Measurements from ENCODE around the gene FBXO28.

FBXO28 gene

DNA sequence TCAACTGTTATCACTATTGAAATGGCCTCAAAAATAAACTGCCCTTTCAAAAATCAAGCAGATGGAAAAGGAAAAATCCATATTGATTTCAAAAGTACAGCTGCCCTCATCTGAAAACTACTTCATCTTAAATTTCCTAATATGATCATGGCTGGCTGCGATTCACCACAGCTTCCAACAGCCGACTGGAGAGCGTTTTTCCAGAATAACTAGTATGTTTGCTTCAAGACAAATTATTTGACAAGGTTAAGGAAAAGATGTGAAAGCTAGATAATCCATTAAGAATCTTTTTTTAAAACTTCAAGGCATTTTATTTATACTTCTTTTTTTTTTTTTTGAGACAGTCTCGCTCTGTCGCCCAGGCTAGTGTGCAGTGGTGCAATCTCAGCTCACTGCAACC, 65.0 kb downstream of the FBXO28 start:
- H3K27ac ChIP-seq (ENCODE audit: low read length) = no peak overlapping the region
- H3K9ac ChIP-seq (ENCODE audit: low read depth, low read length) = no peak overlapping the region
- 0 out of 2 replicates have a peak, but pooled peaks cover 5% of the 10 kb centered on the region for H3K4me1 ChIP-seq (ENCODE audit: insufficient read depth, low read length)
- no peaks in the 10 kb centered on the region for H3K9me3 ChIP-seq (ENCODE audit: insufficient read depth, low read depth, low read length)
- no peaks in the 10 kb centered on the region for H3K27me3 ChIP-seq (ENCODE audit: insufficient read depth, low read length)
- no peaks in the 10 kb centered on the region for H3K36me3 ChIP-seq (ENCODE audit: insufficient read depth, low read depth, low read length)
- H3K4me3 ChIP-seq (ENCODE audit: low read length) = no peak overlapping the region

DNA sequence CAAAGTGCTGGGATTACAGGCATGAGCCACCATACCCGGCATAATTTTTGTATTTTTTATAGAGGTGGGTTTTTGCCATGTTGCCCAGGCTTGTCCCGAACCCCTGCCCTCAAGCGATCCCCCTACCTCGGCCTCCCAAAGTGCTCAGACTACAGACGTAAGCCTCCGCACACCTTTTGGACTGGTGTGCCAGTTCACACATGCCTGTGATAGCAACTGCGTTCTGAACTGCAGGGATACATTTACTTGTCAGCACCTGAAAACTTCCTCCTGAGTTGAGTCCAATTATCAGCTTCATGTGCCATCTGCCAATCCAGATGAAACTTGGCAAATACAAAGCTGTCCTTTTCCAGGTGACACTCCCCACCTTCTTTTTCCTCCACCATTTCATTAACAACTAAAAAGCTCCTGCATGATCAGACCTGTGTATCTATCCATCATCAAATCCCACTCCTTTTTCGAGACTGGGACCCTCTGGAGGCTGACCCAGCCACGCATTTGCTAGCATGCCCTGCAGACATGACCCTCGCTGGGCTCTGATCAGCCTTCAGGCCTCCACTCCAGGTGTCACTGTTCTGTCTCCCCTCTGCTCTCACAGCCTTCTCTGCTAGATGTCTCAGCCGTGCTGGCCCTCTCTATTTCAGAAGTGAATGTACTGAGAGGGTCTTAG, 67.0 kb downstream of the FBXO28 start:
- Histone ChIP-seq H3K4me3 (ENCODE audit: low read length) (no peak overlapping the region), H3K27ac (ENCODE audit: low read length) (no peak overlapping the region), H3K36me3 (ENCODE audit: insufficient read depth, low read depth, low read length) (no peaks in the 10 kb centered on the region), H3K9ac (ENCODE audit: low read depth, low read length) (no peak overlapping the region), H3K9me3 (ENCODE audit: insufficient read depth, low read depth, low read length) (no peaks in the 10 kb centered on the region), H3K4me1 (ENCODE audit: insufficient read depth, low read length) (0 out of 2 replicates have a peak, but pooled peaks cover 5% of the 10 kb centered on the region), H3K27me3 (ENCODE audit: insufficient read depth, low read length) (no peaks in the 10 kb centered on the region)

DNA sequence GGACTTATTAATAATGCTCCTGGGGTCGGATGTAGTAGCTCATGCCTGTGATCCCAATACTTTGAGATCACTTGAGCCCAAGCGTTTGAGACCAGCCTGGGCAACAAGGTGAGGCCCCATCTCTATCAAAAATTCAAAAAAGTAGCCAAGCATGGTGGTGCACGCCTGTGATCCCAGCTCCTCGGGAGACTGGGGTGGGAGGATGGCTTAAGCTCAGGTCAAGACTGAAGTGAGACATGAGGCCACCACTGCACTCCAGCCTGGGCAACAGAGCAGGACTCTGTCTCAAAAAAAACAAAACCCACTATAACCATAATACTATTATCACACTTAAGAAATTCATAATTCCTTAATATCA, 67.5 kb downstream of the FBXO28 start:
- Histone ChIP-seq H3K36me3 (ENCODE audit: insufficient read depth, low read depth, low read length) (no peaks in the 10 kb centered on the region), H3K4me3 (ENCODE audit: low read length) (no peak overlapping the region), H3K9ac (ENCODE audit: low read depth, low read length) (no peak overlapping the region), H3K4me1 (ENCODE audit: insufficient read depth, low read length) (0 out of 2 replicates have a peak, but pooled peaks cover 5% of the 10 kb centered on the region), H3K9me3 (ENCODE audit: insufficient read depth, low read depth, low read length) (no peaks in the 10 kb centered on the region), H3K27ac (ENCODE audit: low read length) (no peak overlapping the region), H3K27me3 (ENCODE audit: insufficient read depth, low read length) (no peaks in the 10 kb centered on the region)

DNA sequence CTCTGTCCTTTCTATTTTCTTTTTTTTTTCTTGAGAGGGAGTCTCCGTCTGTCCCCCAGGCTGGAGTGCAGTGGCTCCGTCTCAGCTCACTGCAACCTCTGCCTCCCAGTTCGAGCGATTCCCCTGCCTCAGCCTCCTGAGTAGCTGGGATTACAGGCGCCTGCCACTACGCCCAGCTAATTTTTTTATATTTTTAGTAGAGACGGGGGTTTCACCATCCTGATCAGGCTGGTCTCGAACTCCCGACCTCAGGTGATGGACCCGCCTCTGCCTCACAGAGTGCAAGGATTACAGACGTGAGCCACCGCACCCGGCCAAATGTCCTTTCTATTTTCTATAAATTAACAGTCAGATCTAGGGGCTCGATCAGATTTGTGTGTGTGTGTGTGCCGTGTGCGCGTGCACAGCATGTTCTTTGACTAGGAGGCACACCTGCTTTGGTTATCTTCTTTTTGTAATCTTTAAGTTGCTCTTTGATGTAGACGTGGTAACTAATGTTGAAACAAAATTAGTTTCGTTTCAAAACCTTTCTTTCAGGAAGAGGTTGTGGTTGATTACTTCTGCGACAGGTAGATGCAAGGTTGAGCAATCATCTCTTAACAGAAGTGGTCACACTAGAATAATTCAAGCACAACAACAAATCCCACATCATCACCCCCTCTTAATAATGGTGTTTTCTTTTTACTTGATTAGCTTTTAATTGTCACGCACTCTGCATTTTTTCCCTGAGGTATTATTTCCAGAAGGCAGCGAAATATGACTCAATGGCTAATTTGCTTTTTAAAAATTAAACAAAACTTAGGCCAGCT, 68.3 kb downstream of the FBXO28 start:
- Histone ChIP-seq H3K27ac (ENCODE audit: low read length) (peak overlapping the region; percentile 53), H3K9me3 (ENCODE audit: insufficient read depth, low read depth, low read length) (no peaks in the 10 kb centered on the region), H3K9ac (ENCODE audit: low read depth, low read length) (peak overlapping the region; percentile 82; the same call in 1 of the 2 replicates), H3K27me3 (ENCODE audit: insufficient read depth, low read length) (no peaks in the 10 kb centered on the region), H3K4me1 (ENCODE audit: insufficient read depth, low read length) (0 out of 2 replicates have a peak, but pooled peaks cover 5% of the 10 kb centered on the region), H3K4me3 (ENCODE audit: low read length) (peak overlapping the region; percentile 89), H3K36me3 (ENCODE audit: insufficient read depth, low read depth, low read length) (peaks cover 1% of the 10 kb centered on the region; the same call in 1 of the 2 replicates)

DNA sequence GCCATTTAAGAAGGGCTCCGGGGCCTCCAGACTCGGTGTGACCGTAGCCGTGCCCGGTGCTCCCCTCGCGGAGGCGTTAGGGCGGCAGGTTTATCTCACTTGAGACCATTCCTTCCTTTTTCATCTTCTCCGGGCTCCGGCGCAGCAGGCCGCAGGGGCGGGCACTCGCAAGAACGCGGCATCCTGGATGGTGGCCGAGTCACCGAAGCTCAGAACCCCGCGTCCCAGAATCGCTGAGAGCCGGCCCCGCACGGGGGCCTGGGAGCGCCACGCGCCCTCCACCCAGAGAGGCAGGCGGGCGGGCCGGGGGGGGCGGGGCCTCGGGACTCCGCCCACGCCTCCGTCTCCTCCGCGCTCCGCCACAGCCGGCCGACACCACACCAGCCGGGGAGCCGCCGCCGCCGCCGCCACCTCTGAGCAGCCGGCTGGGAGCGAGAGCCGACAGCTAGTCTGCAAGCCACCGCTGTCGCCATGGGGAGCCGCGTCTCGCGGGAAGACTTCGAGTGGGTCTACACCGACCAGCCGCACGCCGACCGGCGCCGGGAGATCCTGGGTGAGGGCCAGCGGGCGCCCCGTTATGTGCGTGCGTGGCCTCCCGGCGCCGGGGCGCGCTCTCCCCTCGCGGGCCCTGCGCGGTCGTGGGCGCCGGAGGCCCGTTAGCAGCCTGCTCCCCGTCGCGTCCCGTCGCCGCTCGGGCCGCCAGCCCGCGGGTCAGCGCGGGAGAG, 69.1 kb downstream of the FBXO28 start, which contains the start of gene DEGS1:
DEGS1 (plus strand) TSS at position 375 of the 725 bp plus-strand sequence; CDS start at position 472, 97 bp downstream.
- H3K4me1 ChIP-seq (ENCODE audit: insufficient read depth, low read length) = 0 out of 2 replicates have a peak, but pooled peaks cover 5% of the 10 kb centered on the region
- H3K27ac ChIP-seq (ENCODE audit: low read length) = peak within 1 kb of the TSS; percentile 53
- peak within 1 kb of the TSS; percentile 87; the same call in 1 of the 2 replicates for H3K9ac ChIP-seq (ENCODE audit: low read depth, low read length)

DNA sequence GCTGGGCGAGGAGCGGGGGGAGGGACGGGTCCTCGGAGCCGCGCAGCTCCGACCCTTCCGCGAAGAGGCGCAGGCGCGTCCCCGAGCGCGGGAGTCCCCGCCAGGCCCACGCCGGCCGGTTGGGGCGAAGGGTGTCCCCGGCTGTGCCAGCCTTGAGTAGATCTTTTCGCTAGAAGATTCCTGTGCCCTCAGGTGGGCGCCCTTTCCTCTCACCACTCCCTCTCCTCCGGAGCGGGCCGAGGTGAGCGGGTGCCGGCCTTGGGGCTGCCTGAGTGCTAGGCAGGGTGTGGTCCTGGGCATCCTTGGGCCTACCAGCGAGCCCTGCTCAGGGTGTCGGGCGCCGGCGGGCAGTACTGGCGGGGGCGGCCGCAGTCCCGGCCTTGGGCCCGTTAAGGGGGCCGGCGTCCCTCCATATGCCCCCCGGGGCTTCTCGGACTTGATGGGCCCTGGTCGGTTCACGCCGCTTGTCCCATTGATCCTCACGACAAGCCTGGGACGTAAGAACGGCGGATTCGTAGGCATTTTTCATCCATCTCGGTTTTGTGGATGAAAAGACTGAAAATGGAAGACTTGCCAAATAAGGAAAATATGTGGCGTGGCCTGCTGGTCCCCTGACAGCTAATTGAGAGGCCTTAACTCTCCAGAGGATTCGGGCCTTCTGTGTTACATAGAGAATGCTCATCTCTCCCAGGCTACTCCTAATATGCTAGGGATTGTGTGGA, 69.8 kb downstream of the FBXO28 start:
- Histone ChIP-seq H3K36me3 (ENCODE audit: insufficient read depth, low read depth, low read length) (peaks cover 13% of the 10 kb centered on the region), H3K9ac (ENCODE audit: low read depth, low read length) (peak overlapping the region; percentile 87; the same call in 1 of the 2 replicates), H3K27ac (ENCODE audit: low read length) (peak overlapping the region; percentile 26)

More for the DNA sequence above, 69.1 kb downstream of the FBXO28 start, which contains the start of gene DEGS1:
- no peaks in the 10 kb centered on the region for H3K27me3 ChIP-seq (ENCODE audit: insufficient read depth, low read length)
- peak within 1 kb of the TSS; percentile 89 for H3K4me3 ChIP-seq (ENCODE audit: low read length)
- peaks cover 7% of the 10 kb centered on the region; the same call in 1 of the 2 replicates for H3K36me3 ChIP-seq (ENCODE audit: insufficient read depth, low read depth, low read length)
- H3K9me3 ChIP-seq (ENCODE audit: insufficient read depth, low read depth, low read length) = no peaks in the 10 kb centered on the region

DNA sequence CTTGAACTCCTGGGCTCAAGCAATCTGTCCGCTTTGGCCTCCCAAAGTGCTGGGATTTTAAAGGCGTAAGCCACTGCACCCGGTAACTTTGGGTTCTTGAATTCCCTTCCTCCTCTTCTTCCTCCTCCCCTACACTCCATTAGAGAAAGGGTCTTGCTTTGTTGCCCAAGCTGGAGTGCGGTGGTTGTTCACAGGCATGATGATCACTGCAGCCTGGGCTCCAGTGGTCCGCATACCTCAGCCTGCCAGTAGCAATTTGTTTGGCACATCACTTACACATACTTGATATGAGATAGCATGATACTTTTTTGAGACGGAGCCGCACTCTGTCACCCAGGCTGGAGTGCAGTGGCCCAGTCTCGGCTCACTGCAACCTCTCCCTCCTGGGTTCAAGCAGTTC, 71.3 kb downstream of the FBXO28 start:
- Histone ChIP-seq H3K27me3 (ENCODE audit: insufficient read depth, low read length) (no peaks in the 10 kb centered on the region), H3K4me3 (ENCODE audit: low read length) (peak overlapping the region; percentile 89; the same call in 1 of the 2 replicates), H3K36me3 (ENCODE audit: insufficient read depth, low read depth, low read length) (peaks cover 27% of the 10 kb centered on the region), H3K9ac (ENCODE audit: low read depth, low read length) (no peak overlapping the region), H3K9me3 (ENCODE audit: insufficient read depth, low read depth, low read length) (no peaks in the 10 kb centered on the region), H3K27ac (ENCODE audit: low read length) (no peak overlapping the region), H3K4me1 (ENCODE audit: insufficient read depth, low read length) (peaks cover 5% of the 10 kb centered on the region; the same call in 1 of the 2 replicates)

More for the DNA sequence above, 69.8 kb downstream of the FBXO28 start:
- Histone ChIP-seq H3K27me3 (ENCODE audit: insufficient read depth, low read length) (no peaks in the 10 kb centered on the region), H3K4me3 (ENCODE audit: low read length) (peak overlapping the region; percentile 89), H3K9me3 (ENCODE audit: insufficient read depth, low read depth, low read length) (no peaks in the 10 kb centered on the region), H3K4me1 (ENCODE audit: insufficient read depth, low read length) (peaks cover 5% of the 10 kb centered on the region; the same call in 1 of the 2 replicates)

DNA sequence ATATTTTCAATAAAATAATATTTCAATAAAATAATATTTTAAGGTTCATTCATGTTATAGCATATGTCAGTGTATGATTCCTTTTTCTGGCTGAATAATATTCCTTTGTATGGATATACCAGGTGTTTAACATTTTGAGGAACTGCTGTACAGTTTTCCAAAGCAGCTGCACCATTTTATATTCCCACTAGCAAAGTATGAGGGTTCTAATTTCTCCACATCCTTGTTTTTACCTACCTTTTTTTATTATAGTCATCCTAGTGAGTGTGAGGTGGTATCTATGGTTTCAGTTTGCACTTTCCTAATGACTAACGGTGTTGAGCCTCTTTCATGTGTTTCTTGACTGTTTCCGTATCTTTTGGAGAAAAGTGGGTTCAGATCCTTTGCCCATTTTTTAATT, 74.4 kb downstream of the FBXO28 start:
- Histone ChIP-seq H3K27ac (ENCODE audit: low read length) (no peak overlapping the region), H3K27me3 (ENCODE audit: insufficient read depth, low read length) (no peaks in the 10 kb centered on the region), H3K36me3 (ENCODE audit: insufficient read depth, low read depth, low read length) (peaks cover 51% of the 10 kb centered on the region), H3K9me3 (ENCODE audit: insufficient read depth, low read depth, low read length) (no peaks in the 10 kb centered on the region), H3K4me1 (ENCODE audit: insufficient read depth, low read length) (no peaks in the 10 kb centered on the region; the same call in 1 of the 2 replicates), H3K4me3 (ENCODE audit: low read length) (no peak overlapping the region), H3K9ac (ENCODE audit: low read depth, low read length) (no peak overlapping the region)

DNA sequence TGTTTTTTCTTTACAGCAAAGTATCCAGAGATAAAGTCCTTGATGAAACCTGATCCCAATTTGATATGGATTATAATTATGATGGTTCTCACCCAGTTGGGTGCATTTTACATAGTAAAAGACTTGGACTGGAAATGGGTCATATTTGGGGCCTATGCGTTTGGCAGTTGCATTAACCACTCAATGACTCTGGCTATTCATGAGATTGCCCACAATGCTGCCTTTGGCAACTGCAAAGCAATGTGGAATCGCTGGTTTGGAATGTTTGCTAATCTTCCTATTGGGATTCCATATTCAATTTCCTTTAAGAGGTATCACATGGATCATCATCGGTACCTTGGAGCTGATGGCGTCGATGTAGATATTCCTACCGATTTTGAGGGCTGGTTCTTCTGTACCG, 75.7 kb downstream of the FBXO28 start:
- Histone ChIP-seq H3K27me3 (ENCODE audit: insufficient read depth, low read length) (no peaks in the 10 kb centered on the region), H3K36me3 (ENCODE audit: insufficient read depth, low read depth, low read length) (peaks cover 61% of the 10 kb centered on the region), H3K9me3 (ENCODE audit: insufficient read depth, low read depth, low read length) (no peaks in the 10 kb centered on the region), H3K27ac (ENCODE audit: low read length) (no peak overlapping the region), H3K4me1 (ENCODE audit: insufficient read depth, low read length) (no peaks in the 10 kb centered on the region; the same call in 1 of the 2 replicates), H3K4me3 (ENCODE audit: low read length) (no peak overlapping the region), H3K9ac (ENCODE audit: low read depth, low read length) (no peak overlapping the region)

DNA sequence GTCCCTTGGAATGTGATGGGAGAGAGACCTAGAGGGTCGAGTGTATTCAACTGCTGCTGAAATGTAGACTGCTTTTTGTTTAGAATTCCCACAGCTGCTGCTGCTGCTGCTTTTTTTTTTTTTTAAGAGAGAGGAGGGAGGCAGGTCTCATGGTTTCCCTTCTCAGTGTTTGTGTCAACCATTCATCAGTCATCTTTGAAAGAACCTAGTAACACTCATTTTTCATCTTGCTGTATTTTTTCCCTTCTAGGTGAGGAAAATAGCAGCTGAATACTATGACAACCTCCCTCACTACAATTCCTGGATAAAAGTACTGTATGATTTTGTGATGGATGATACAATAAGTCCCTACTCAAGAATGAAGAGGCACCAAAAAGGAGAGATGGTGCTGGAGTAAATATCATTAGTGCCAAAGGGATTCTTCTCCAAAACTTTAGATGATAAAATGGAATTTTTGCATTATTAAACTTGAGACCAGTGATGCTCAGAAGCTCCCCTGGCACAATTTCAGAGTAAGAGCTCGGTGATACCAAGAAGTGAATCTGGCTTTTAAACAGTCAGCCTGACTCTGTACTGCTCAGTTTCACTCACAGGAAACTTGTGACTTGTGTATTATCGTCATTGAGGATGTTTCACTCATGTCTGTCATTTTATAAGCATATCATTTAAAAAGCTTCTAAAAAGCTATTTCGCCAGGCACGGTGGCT, 78.3 kb downstream of the FBXO28 start:
- peaks cover 59% of the 10 kb centered on the region for H3K36me3 ChIP-seq (ENCODE audit: insufficient read depth, low read depth, low read length)
- H3K27ac ChIP-seq (ENCODE audit: low read length) = no peak overlapping the region
- no peaks in the 10 kb centered on the region for H3K27me3 ChIP-seq (ENCODE audit: insufficient read depth, low read length)
- H3K4me3 ChIP-seq (ENCODE audit: low read length) = no peak overlapping the region
- no peaks in the 10 kb centered on the region; the same call in 1 of the 2 replicates for H3K4me1 ChIP-seq (ENCODE audit: insufficient read depth, low read length)
- no peak overlapping the region for H3K9ac ChIP-seq (ENCODE audit: low read depth, low read length)
- H3K9me3 ChIP-seq (ENCODE audit: insufficient read depth, low read depth, low read length) = no peaks in the 10 kb centered on the region
